HL-60 (cell line): Measurements from ENCODE around the gene BDH1.

Experiments
- POLR2AphosphoS5 ChIP-seq: IDR thresholded peaks from 2 replicates; pipeline ENCODE4 v1.6.1; 2012; ENCODE audit warnings: low read depth
- TF ChIP-seq, protein P1 (sequence below): IDR thresholded peaks from one replicate; pipeline ENCODE4 v1.5.1; 2011; ENCODE audit warnings: low read length, control low read depth, inconsistent platforms; ENCODE audit not compliant: insufficient read depth
- TF ChIP-seq, protein P2 (sequence below): IDR thresholded peaks from 2 replicates; pipeline ENCODE4 v1.6.1; 2012; ENCODE audit warnings: low read depth; ENCODE audit not compliant: insufficient replicate concordance

DNA sequence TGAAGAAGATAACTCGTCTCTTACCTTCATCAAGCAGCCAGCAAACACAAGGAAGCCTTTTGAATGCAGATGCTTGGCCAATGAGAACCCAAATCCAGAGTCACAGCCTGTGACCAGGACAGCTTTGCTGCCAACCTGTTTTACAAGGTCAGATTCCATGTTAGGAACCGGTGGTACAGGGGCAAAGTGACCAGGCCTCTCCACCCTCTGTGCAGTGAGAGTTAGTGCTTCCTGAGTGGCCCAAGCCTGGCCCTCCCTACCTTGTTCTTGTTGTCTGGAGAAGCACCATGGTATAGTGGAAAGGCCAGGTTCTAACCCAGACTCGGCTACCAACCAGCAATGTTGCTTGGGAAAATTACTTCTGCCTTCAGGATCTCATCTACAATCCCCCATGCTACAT, 23.4 kb downstream of the BDH1 start:
- TF ChIP-seq, protein P1, sequence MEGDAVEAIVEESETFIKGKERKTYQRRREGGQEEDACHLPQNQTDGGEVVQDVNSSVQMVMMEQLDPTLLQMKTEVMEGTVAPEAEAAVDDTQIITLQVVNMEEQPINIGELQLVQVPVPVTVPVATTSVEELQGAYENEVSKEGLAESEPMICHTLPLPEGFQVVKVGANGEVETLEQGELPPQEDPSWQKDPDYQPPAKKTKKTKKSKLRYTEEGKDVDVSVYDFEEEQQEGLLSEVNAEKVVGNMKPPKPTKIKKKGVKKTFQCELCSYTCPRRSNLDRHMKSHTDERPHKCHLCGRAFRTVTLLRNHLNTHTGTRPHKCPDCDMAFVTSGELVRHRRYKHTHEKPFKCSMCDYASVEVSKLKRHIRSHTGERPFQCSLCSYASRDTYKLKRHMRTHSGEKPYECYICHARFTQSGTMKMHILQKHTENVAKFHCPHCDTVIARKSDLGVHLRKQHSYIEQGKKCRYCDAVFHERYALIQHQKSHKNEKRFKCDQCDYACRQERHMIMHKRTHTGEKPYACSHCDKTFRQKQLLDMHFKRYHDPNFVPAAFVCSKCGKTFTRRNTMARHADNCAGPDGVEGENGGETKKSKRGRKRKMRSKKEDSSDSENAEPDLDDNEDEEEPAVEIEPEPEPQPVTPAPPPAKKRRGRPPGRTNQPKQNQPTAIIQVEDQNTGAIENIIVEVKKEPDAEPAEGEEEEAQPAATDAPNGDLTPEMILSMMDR: no peak
- no peak for TF ChIP-seq POLR2AphosphoS5
- TF ChIP-seq, protein P2, sequence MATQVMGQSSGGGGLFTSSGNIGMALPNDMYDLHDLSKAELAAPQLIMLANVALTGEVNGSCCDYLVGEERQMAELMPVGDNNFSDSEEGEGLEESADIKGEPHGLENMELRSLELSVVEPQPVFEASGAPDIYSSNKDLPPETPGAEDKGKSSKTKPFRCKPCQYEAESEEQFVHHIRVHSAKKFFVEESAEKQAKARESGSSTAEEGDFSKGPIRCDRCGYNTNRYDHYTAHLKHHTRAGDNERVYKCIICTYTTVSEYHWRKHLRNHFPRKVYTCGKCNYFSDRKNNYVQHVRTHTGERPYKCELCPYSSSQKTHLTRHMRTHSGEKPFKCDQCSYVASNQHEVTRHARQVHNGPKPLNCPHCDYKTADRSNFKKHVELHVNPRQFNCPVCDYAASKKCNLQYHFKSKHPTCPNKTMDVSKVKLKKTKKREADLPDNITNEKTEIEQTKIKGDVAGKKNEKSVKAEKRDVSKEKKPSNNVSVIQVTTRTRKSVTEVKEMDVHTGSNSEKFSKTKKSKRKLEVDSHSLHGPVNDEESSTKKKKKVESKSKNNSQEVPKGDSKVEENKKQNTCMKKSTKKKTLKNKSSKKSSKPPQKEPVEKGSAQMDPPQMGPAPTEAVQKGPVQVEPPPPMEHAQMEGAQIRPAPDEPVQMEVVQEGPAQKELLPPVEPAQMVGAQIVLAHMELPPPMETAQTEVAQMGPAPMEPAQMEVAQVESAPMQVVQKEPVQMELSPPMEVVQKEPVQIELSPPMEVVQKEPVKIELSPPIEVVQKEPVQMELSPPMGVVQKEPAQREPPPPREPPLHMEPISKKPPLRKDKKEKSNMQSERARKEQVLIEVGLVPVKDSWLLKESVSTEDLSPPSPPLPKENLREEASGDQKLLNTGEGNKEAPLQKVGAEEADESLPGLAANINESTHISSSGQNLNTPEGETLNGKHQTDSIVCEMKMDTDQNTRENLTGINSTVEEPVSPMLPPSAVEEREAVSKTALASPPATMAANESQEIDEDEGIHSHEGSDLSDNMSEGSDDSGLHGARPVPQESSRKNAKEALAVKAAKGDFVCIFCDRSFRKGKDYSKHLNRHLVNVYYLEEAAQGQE: no peak
